Neural cell (in vitro differentiated cells): ENCODE results near the gene ABCB6.
"Not testable (repeated sequence)": the region's sequence is repeated elsewhere in the genome, so short reads cannot be mapped to it uniquely, and the experiment has no call there.

Source experiments
- CTCF ChIP-seq: fragments of 450-650 bp; IDR thresholded peaks from 2 replicates; pipeline ENCODE4 v1.5.1; 2014; ENCODE audit warnings: antibody characterized with exemption, mild to moderate bottlenecking, moderate library complexity; ENCODE audit not compliant: poor library complexity, severe bottlenecking
- EP300 ChIP-seq: fragments of 450-650 bp; conservative IDR thresholded peaks from 2 replicates; pipeline ENCODE4 v1.6.1; 2014; ENCODE audit warnings: antibody characterized with exemption, mild to moderate bottlenecking, moderate library complexity; ENCODE audit not compliant: poor library complexity, severe bottlenecking
- EZH2 ChIP-seq: fragments of 200-600, 300-800 bp; shearing (Covaris generic), sonication (generic); IDR thresholded peaks from 2 replicates; pipeline ENCODE4 v1.6.1; 2014; ENCODE audit warnings: antibody characterized with exemption, low read length, borderline replicate concordance, mild to moderate bottlenecking; ENCODE audit not compliant: insufficient read depth, poor library complexity, severe bottlenecking
- POLR2AphosphoS5 ChIP-seq: IDR thresholded peaks from 2 replicates; pipeline ENCODE4 v1.6.1; 2012
- REST ChIP-seq: IDR thresholded peaks from 2 replicates; pipeline ENCODE4 v1.6.1; 2012; ENCODE audit warnings: borderline replicate concordance
- TAF1 ChIP-seq: IDR thresholded peaks from 2 replicates; pipeline ENCODE4 v1.6.1; 2012; ENCODE audit warnings: low read depth

- TF ChIP-seq EZH2, EP300, REST, TAF1, CTCF, POLR2AphosphoS5: not testable (repeated sequence)
Measured at GRCh38 chr2:219258942-219259341, 40.2 kb upstream of the ABCB6 start.
